HG03139 (cell line): ENCODE measurements around the gene ATRIP.

Experiments
- ATAC-seq: cut with Tn5 transposase; IDR thresholded peaks from one replicate; pipeline ENCODE4 v1.9.1; 2021; ENCODE audit not compliant: unreplicated experiment

The ATRIP gene

DNA sequence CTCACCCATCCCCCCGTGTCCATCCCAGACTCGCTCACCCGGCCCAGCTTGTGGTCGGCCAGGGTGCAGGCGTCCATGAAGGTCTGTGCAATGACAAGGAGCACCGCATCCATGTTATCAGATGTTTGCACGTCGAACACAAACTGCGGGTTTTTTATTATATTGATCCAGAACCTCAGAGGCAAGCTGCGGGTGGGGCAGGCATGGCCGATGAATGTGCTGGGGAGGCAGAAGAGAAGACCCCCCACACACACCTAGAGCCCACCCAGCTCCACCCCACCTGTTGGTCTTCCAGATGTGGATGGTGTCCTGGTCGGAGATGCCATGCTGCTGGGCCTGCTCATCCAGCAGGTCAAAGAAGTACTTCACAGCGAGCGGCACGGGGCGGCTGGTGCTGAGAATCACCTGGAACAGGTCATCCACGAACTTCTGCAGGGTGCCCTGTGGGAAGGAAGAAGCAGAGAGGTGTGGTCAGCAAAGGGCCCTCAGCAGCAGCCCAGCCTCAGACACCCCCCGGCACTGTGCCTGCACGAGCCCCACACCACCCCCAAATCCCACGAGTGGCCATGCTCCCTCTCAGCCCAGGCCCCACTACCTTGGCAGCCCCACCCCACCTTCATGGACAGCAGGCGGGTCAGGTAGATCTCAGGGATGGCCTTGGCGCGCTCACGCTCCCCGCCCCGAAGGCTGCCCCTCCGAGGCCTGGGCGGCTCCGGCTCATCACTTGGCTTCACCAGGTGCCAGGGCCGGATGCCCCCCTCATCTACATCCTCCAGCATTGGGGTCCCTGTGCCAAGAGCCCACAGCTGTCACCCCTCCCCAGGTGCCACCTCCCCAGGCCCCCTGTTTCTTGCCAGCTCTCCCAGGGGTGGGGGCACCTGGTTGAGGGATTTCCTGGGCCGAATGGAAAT is 37.0 kb upstream of the ATRIP start:
- no peak for ATAC-seq

- no peak for ATAC-seq
Observed at GRCh38 chr3:48410205-48411040, 36.1 kb upstream of the ATRIP start.

DNA sequence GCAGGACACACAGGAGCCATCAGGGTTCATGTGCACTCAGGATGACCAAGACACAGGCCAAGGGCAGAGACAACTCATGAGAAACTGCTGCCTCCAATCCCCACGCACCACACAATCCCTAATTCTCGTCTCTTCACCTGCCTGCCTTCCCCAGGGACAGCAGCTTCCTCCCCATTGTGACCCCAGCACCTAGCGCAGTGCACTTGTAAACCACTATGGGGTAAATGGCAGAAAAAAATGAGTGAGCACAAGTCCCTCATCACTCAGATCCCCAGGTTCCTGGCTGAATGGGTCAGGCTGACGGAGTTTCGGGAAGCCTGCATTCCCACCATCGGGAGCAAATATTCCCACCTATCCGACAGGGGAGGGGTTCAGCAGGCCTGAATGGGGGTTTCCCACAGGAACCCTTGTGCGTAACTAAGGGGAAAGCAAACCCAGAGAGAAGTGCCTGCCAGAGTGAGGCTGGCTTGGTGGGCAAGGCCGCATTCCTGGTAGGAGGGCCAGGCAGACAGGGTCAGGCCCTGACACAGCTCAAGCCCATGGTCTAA is 35.4 kb upstream of the ATRIP start:
- no peak for ATAC-seq

DNA sequence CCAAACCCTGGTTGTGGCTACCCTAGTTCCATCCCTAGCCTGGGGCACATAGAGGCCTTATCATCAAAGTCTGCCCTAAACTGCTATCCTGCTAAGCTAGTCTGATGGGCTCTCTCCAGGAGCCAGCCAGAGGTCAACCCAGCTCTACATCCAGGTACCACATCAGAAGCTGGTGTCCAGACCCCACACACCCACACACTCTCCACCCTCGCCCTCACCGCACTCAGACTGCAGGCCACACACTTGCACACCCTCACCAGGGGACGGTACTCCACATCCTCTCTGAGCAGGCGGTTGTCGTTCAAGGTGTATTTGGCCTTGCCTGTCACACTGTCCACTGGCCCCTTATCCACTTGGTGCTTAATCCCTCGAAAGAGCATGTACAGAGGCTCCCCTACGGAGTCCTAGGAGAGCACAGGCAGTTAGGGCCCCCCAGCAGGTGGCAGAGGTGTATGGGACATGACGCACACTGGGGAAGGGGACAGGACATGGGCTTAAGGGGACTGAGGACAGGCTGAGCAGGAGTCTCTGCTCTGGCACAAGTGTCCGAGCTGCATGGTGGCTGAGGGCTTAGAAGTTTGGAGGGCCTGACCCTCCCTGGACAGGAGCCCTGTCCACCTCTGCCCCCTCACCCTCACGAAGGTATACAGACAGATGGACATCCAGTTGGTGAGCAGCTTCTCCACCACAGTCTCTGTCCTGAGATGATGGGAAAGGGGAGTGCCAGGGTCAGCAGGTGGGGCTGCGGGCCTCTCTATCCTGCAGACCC is 34.7 kb upstream of the ATRIP start:
- ATAC-seq, result no peak

DNA sequence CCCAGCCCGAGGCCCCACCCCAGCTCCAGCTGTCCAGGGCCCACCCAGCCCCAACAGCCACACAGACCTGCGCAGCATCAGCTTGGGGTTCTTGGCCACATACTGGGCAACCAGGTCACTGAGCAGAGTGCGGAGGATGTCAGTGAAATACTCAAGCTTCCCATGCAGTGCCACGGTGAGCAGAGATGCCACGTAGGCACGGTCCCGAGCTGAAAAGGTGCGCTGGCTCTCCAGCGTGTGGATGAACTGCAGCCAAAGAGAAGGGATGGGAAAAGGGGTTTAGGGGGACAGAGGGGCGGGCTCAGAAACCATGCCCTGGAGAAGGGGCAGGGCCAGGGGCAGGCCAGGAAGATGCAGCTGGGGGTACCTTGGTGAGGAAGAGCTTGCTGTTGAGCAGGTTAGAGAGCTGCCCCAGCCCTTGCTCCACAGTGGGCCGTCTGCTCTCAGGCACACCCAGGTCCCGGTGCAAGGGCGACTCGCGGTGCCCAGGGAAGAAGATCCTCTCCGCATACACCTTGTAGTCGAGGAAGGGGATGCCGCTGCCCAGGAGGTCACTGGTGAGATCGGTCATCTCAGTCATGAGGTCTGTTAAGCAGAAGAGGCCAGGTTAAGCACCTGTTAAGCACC is 34.0 kb upstream of the ATRIP start:
- ATAC-seq, result no peak

GRCh38 chr3:48413086-48413485 is 33.5 kb upstream of the ATRIP start:
- no peak for ATAC-seq

DNA sequence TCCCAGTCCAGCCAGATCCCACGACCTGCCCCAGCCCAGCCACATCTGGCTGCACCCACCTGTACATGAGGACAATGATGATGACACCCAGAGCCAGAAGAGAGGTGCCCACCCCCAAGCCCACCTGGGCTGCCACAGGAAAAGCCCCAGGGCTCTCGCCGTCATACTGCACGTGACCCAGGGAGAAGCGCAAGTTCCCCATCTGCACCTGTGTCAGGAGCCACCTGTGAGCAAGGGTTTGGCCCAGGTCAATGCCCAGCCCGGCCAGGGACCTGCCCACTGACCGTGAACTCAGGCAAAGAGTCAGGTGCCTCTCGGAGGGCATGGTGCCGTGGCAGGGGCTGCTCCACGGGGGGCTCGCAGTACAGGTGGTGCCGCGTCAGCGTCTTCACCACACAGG is 32.9 kb upstream of the ATRIP start:
- ATAC-seq, result no peak

DNA sequence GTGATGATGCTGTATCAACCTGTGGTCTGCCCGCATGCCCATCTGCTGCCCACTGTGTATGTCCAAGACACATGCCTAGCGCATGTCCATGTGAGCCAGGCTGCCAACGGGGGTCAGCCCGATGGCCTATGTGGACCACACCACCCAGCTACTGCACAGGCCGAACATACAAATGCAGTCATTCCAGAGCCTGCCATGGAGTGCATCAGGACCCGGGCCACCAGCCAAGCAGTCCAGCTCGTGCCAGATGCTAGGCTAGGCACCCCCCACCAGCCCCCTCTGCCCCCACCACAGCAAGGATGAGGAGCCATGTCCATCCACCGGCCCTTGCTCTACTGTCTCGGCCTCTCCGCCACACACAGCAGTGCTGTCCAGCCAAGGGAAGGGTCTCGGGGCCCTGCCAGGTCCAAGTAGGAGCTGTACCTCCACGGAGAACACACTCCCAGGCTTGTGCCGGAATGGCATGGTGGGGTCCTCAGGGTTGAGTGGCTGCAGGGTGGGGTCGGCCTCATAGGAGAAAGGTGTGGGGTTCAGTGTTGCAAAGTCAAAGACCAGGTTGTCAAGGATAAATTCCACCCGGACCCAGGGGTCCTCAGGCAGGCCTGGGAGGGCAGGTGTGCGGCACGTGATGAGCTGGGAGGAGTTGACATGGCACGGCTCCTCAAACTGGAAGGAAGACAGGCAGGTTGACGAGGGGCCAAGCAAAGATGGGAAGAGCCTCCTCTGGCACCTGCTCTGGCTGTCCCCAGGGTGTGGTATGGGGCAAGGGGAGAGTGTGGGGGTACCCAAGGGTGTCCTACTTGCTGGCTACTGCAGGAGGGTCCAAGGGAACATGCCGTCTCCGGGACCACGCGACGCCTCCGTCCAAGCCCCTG is 31.9 kb upstream of the ATRIP start:
- ATAC-seq, result no peak

GRCh38 chr3:48415251-48415953 is 31.1 kb upstream of the ATRIP start:
- ATAC-seq, result no peak

GRCh38 chr3:48416091-48416505 is 30.4 kb upstream of the ATRIP start:
- no peak for ATAC-seq

DNA sequence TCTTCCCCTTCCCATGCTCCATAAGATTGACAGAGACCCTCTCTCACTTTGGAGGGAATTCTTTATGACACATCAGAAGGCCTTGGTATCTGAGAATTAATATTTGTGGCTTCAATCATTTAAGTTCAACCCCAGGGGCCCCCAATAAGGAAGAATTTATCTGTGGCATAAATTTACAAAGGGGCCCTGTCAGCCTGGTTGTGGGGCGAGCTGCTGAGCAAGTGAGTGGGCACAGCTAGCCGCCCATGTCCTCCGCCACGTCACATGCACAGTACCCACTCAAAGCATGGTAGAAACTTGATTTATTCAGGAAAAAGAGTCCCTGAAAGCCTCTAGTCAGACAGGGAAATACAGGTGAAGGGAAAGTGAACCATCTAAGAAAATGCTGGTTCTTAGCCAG is 30.0 kb upstream of the ATRIP start:
- ATAC-seq, result no peak

DNA sequence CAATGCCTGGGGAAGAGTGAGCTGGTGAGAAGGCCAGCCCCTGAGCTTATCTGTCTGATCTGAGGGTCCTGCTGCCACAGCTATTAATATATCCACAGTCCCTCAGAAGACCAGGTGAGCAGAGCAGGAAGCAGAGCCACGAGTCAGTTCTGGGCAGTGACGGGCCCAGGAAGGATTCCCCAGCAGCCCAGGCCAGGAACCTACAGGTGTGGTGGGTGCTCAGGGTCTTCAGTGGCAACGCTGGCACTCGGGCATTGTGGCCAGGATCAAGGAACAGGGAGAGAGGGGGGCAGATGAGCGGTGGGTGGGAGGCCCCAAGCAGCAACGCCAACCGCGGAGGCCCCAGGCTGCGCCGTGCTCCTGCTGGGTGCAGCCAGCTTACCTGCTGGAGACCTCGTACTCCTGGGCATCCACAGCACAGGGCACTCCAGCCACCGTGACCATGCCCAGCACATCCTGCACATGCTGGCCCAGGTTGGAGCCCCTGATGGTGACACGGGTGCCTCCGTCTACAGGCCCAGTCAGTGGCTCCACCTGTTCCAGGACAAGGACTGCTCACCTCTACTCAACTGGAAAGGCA is 28.9 kb upstream of the ATRIP start:
- no peak for ATAC-seq

DNA sequence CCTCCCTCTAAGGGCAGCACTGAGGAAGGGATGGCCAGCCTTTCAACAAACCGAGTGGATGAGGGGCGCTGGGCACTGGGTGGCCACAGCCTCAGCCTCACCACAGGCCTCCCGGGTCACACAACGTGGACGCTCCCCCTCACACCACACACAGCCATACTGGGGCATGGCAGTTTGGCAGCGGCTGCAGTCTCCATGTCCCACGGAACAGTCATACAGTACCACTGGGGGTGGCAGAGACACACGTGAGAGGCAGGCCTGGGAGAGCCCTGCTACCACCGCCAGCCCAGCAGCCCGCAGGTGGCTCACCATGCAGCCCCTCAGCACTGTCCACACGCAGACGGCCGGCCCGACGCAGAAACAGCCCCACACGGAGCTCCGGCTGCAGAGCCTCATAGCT is 28.4 kb upstream of the ATRIP start:
- no peak for ATAC-seq

DNA sequence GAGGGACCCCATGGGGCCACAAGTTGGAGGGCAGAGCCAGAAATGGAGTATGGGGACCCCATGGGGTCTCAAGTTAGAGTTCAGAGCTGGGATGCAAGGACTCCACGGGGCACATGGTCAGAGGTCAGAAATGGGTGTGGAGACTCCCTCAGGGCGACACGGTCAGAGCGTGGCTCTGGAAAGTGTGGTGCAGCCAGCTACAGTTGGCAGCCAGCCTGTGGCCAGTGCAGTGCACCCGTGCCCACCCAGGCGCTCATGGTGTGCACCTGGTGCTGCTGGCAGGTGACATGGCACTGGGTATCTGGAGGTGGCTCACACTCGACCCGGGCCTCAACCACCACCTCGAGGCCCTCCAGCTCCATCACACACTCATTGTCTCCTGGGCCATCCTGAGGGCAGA is 27.9 kb upstream of the ATRIP start:
- ATAC-seq, result no peak

- ATAC-seq, result no peak
Observed at GRCh38 chr3:48419149-48419548, 27.4 kb upstream of the ATRIP start.

DNA sequence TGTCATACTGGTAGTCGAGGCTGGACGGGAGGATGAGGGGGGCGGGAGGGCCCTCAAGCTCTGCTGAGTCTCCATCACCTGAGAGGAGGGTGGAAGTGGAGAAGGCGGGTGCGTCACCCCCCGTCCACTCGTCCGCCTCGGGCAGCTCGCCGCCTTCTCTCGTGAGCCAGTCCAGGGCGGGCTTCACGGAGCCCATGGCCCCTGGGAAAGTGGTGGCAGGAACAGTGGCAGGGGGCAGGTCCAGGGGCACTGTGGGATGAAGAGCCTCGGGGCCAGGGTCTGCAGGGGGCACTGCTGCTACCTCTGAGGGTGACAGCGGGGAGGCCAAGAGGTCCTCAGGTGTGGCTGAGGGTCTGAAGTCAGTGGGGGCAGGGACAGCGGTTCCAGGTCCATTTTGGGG is 26.9 kb upstream of the ATRIP start:
- no peak for ATAC-seq

GRCh38 chr3:48420561-48420960 is 26.0 kb upstream of the ATRIP start:
- no peak for ATAC-seq

- no peak for ATAC-seq
Observed at GRCh38 chr3:48422272-48422671, 24.3 kb upstream of the ATRIP start.

DNA sequence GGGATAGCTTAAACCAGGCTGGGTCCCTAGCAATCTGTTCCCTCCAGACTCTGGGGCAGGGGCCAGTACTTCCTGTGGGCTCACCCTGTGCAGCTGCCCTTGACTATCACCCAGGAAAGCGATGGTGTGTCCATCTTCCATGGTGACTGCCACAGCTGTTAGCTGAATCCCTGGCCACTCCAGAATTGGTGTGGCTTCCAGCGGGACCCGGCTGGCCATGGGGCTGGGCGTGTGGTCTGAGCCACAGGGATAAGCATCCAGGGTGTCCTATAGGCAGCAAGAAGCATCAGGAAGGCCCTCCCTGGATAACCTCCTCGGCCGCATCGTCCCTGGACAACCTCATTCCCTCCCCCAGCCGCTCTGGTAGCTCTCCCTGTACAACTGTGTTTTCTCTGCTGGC is 23.9 kb upstream of the ATRIP start:
- ATAC-seq, result no peak
